HFF-Myc (cell line): ENCODE measurements around the gene NUMBL.
A peak's percentile ranks its signal among the peaks of the same experiment; 100 is the strongest.
"Not testable (repeated sequence)": the region's sequence is repeated elsewhere in the genome, so short reads cannot be mapped to it uniquely, and the experiment has no call there.

Source experiments
- DNase-seq: peaks from one replicate; pipeline ENCODE4 v3.0.0-alpha.2; 2011; ENCODE audit warnings: low read depth; ENCODE audit errors: extremely low read depth
- H3K4me3 ChIP-seq: replicated peaks from 2 replicates; pipeline ENCODE4 v1.5.1; 2011; ENCODE audit warnings: low read depth, mild to moderate bottlenecking, control low read depth, low read length
- CTCF ChIP-seq: IDR thresholded peaks from 2 replicates; pipeline ENCODE4 v1.5.1; 2012; ENCODE audit warnings: mild to moderate bottlenecking, low read depth, low read length, control low read depth; ENCODE audit errors: missing control alignments

Gene NUMBL

DNA sequence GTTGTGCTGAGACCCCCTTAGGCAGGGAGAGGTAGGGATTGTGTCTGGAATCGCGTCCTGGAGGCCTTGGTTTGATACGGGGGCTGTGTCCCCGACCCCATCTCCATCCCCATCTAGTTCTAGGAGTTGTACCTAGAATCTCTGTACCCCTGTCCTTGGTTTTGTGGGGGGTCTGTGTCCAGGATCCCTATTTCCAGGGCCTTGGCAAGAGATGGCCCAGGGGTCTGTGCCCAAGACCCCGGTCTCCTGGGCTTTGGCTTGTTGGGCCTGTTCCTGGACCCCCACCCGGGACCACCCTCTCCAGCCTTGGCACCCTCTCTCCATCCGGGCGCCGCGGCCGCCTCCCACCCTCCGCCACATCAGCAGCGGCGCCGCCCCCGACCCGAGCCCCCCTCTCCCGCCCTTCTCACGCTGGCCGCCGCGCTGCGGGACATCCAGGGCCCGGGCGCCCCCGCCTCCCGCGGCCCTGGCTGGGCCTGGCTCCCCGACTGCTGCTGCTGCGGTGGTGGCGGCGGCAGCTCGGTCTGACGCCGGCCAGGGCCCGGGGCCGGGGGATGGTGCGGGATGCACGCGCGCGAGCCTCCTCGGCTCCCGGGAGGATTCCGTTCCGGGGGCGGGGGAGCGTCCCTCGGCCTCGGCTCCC, at the start of gene NUMBL:
Gene NUMBL, minus strand, starts transcription at position 602 of the 643 bp plus-strand sequence. Its CDS starts 168 bp downstream, at position 434.
- no peak for TF ChIP-seq CTCF
- peak within 1 kb of the TSS; percentile 60 for H3K4me3 ChIP-seq
- DNase-seq: no peak

DNA sequence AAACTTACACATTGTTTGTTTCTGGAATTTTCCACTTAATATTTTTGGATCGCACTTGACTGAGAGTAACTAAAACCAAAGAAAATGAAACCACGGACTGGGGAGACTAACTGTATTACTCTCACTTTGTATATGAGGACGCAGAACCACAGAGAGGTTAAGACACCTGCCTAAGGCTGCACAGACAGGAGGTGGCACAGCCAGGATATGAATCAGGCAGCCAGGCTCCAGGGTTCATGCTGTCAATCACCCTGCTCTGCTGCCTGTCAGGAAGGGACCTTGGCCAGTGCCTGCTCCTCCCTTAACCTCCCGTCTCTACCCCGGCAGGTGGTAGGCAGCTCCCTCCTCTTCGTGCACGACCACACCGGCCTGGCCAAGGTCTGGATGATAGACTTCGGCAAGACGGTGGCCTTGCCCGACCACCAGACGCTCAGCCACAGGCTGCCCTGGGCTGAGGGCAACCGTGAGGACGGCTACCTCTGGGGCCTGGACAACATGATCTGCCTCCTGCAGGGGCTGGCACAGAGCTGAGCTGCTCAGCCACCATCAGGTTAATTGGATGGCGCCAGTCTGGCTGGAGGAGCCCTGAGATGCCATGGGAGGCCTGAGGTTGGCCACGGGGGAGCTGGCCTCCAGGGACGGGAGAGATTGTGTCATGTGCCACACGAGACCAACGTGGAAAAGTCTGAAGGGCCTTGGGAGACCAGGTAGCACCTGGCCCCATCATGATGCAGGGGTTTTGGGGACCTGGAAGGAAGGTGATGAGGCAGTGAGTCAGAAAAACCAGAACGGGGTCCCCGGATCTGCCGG, 48.8 kb upstream of the NUMBL start:
- H3K4me3 ChIP-seq: no peak overlapping the region
- no peak for TF ChIP-seq CTCF
- DNase-seq: no peak

GRCh38 chr19:40737102-40737644, 46.7 kb upstream of the NUMBL start:
- no peak overlapping the region for H3K4me3 ChIP-seq
- no peak for TF ChIP-seq CTCF
- no peak for DNase-seq

- DNase-seq: no peak
- H3K4me3 ChIP-seq: no peak overlapping the region
- TF ChIP-seq CTCF: no peak
Measured at GRCh38 chr19:40736661-40737060, 46.2 kb upstream of the NUMBL start.

DNA sequence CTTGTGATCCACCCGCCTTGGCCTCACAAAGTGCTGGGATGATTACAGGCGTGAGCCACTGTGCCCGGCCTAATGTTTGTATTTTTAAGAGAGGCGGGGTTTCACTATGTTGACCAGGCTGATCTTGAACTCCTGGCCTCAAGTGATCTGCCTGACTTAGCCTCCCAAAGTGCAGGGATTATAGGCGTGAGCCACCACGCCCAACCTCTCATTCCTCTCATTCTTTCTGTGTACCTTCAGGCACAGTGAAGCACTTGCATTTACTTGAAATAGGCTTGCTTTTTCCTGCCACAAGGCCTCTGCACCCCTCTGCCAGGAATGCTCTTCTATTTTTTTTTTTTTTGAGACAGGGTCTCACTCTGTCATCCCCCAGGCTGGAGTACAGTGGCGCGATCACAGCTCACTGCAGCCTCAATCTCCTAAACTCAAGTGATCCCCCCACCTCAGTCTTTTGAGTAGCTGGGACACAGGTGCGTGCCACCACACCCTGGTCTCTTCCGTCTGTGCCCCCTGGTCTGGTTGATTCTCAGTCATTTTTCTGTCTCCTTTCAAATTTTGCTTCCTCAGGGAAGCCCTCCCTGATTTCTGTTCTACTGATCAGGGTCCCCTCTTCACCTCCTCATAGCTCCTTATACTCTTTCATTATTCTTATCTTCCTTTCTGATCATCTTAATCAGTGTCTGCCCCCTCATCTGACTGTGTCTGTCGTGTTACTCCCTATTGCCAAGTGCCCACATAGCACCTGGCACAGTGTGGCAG, 44.7 kb upstream of the NUMBL start:
- TF ChIP-seq CTCF: no peak
- no peak for DNase-seq
- no peak overlapping the region for H3K4me3 ChIP-seq

DNA sequence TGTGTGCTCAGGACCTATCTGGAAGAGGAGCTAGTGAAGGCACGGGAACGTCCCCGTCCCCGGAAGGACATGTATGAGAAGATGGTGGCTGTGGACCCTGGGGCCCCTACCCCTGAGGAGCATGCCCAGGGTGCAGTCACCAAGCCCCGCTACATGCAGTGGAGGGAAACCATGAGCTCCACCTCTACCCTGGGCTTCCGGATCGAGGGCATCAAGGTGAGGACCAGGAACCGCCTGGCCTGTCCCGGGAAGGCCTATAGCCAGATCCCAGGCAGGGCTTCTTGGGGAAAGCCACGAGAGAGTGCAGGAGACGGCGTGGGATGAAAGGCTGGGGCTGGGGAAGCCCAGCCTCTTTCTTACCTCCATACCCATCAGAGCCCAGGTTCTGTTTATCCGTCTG, 42.7 kb upstream of the NUMBL start:
- H3K4me3 ChIP-seq: no peak overlapping the region
- no peak for TF ChIP-seq CTCF
- no peak for DNase-seq

DNA sequence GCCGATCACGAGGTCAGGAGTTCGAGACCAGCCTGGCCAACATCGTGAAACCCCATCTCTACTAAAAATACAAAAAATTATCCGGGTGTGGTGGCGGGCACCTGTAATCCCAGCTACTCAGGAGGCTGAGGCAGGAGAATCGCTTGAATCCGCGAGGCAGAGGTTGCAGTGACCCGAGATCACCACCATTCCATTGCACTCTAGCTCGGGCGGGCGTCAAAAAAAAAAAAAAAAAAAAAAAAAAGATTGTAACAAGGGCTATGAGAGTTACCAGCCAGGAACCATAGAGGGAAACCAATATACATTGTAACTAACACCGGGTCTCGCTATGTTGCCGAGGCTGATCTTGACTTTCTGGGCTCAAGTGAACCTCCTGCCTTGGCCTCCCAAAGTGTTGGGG, 41.9 kb upstream of the NUMBL start:
- H3K4me3 ChIP-seq, DNase-seq: not testable (repeated sequence)

GRCh38 chr19:40730065-40730464, 39.6 kb upstream of the NUMBL start:
- not testable (repeated sequence) for H3K4me3 ChIP-seq, DNase-seq
